Daoy (cell line): ENCODE measurements around the gene ZSWIM6. TPM values are rescaled to one million over a fixed set of nuclear protein-coding genes. Genes with fewer than 3 reads are reported as not detected.

ENCODE experiments used
- DNase-seq: peaks from one replicate; pipeline ENCODE4 v3.0.0-alpha.2; 2015; ENCODE audit warnings: low read depth
- total RNA-seq: library from RNA; depleted of rRNA; stranded (reverse); fragments of >200 nt; shearing (Covaris generic); gene quantifications from 2 replicates; pipeline ENCODE4 v1.2.3, GENCODE V29; 2014

The ZSWIM6 gene
- total RNA-seq, 1 experiment from 2014 or later: 3.6 TPM

DNA sequence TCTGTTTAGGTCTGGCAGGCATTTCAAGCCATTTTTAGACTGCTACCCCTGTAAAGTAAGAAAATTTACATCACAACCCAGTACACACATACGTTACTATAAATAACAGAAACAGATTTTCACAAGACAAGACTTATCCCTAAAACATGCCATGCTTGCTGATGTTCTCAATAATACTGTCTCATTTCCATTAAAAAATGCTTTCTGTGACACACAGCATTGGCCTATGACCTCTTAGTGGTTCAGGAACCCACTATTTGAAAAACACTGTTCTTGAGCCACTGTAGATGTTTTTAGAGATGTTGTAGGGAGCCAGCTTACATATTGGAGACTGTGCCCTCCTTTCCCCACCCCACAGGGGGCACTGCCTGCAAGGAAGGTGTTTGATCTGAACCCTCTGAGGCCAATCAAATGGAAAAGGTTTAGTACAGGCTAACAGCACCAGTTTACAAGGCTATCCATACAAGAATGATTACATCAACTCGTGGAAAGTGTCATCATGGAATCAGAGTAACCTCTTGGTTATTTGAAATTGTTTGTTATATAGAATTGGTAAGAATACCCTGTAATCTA lies 30.8 kb downstream of the ZSWIM6 start:
- DNase-seq: peak; percentile 11

DNA sequence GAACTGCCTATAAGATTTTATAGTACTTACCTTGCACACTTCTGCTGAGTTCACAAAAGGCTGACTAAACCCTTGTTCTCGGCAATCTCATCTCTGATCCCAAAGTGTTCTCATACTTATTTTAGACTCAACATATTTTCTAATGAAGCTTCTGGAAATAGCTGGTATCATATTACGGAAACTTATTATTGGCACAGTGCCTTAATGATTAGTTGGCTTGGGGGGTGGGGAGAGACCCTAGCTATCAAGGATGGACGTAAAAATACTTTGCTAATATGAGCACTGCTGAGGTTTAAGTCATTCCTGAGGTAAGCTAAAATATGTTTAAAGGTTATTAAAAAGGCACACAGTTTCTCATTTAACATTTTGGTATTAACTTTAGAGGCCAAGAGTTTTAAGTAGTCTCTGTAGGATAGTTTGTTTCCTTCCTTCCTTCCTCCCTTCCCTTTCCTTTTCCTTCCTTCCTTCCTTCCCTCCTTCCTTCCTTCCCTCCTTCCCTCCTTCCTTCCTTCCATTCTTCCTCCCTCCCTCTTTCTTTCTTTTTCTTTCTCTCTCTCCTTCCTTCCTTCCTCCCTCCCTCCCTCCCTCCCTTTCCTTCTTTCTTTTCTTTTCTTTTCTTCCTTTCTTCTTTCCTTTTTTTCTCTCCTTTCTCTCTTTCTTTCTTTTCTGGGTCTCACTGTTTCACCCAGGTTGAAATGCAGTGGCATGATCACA lies 31.5 kb downstream of the ZSWIM6 start:
- no peak for DNase-seq

DNA sequence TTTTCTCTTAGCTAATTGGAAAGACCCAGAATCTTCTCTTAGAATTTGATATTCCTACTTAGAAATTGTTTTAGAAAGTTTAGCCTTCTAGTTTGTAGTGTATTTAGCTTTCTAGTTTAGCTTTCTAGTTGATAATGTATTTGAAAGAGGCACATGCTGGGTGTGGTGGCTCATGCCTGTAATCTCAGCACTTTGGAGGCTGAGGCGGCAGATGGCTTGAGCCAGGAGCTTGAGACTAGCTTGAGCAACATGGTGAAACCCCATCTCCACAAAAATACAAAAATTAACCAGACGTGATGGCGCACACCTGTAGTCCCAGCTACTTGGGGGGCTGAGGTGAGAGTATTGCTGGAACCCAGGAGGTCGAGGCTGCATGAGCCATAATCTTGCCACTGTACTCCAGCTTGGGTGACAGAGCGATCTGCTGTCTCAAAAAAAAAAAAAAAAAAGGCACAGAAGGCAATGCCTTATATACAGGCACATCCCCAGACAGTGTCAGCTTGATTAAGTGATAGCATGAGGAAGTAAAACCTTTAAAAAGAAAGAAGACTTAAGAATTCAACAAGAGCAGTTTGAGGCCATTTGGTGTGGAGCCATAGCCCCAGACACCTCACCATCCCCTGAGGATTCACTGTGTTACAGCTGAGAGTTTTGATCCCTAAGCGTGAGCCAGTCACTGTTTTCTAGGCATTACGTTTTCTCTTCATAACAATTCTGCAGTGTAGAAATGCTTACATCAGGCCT lies 34.6 kb downstream of the ZSWIM6 start:
- DNase-seq: no peak

DNA sequence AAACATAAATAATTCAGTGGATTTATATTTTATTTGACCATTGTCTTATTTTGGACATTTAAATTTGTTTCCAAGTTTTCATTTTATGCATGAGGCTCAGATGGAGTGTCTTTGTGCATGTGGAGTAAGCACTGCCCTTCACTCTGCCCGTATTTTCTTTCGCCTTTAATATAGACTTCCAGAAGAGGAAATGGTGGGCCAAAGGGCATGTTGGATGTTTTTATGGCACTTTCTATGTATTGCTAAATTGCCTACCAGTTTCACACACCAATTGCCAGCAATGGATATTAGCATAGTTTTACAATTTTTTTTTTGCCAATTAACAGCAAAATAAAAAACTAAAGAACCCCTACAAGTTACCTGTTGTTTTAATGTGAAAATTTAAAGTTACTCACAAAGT lies 38.4 kb downstream of the ZSWIM6 start:
- no peak for DNase-seq

DNA sequence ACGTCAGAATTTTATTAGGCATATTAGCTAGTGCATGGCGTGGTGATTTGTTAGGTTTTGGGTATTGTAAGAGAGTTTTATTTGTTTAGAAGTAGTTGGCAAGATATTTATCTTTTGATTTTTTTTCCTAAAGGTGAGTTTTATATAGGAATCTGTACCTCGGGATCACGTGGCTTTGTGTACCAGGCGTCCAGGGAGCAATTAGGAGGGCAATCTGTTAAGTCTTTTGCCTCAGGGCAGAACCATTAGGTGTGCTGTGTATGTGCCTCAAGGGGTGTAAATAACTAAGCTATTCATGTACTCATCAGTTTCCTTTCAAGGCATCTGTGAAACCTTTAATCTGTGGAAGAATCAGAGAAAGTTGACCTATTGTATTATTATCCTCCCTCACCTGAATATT lies 39.4 kb downstream of the ZSWIM6 start:
- DNase-seq: no peak

DNA sequence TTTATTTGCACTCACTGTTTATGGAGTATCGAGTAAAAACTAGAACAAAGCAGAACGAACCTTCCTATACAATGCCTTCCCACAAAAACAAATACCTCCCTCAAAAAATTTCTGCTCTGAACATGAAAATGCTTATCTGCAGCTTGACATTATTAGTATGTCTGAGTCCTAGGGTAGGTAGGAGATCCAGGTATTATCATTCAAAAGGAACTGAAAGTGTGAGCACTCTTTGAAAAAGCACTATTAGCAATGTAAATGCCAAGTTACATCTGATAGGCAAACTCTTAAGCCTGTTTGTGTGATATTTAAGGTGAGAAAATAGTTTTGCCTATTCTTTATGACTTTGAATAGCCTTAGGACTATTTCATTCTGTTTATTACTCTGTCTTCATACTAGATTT lies 47.6 kb downstream of the ZSWIM6 start:
- DNase-seq: no peak

DNA sequence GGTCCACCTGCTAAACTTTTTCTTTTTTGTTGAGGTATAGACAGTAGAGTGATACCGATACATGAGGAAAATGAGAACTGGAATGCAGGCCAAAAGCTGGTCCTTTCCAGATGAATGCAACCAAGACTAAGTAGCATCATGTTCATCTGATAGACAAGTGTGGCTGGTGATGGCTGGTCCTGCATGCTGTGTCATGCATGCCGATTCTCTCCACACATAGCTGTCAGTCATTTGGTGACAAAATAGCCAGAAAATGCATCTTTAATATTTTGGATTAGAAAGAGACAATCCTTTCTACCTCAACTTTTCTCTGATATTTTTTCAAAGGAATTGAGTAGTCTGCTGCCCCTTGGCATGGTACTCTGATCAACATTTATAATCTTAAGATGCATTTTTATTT lies 49.9 kb downstream of the ZSWIM6 start:
- DNase-seq: no peak

DNA sequence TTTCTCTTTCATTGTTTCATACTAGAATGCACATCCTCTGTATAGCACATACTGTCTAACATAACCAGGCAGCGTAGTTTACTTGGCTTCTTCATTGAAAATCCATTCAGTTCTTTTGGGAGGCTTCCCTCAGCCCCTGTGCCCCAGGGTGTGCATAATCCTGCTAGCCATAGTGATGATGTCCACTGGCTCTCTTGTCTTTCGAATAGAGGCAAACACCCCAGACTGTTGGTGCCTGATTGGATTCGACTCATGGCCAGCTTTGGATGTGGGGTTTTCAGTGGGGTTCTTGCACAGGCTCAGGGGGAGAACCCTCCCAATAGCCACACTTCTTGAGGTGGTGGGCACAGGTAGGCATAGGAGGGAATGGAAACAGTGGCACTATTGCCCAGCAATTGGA lies 53.6 kb downstream of the ZSWIM6 start:
- DNase-seq: no peak

DNA sequence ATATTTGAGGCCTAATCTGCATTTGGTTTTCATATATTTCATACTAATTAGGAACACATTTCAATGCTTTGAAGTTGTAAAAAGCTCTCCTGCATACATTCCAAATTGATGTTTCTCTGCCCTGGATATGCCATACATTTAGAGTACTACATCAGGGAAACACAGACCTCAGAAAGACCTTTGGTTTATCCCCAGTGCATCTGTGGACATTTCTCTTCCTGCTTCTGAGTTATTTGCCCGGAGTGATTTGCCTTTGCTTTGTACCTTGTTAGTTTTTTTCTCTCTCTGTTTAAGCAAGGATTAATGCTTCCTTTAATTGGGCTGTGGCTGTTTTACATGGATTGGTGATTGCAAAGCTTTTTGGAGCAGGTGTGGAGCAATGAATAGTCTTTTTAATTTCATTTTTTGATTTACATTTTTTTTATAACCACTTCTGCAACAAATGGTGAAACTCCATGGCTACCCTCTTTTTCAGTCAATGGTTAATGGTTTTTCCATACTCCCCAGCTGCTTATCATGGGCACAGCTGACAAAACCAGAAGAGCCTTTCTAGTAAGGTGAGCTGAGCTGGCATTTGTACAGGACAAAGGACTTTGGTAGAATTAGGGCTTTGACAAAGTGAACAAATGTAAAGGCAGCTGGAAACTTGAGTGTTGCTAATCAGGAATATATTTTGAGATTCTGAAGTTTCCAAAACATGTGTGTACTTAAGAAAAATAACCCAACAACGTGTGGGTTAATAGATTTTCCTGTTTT lies 54.2 kb downstream of the ZSWIM6 start:
- DNase-seq: no peak

DNA sequence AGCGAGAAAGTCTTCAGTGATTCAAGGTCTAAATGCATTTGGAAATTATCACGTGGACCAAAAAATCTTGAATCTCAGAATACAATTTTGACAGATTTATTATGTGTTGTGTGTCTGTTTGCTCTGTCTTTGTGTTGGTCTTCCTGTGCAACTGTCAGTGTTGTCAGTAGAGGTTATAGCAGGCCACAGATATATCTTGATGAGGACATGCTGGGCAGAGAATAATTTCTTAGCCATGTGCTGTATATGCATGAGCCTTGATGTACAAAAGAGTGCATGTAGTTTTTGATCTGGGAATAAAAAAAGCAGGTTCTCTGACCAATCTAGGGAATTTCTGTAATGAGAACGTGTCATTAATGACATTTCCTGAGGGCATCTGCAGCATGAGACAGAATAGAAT lies 57.6 kb downstream of the ZSWIM6 start:
- DNase-seq: no peak

DNA sequence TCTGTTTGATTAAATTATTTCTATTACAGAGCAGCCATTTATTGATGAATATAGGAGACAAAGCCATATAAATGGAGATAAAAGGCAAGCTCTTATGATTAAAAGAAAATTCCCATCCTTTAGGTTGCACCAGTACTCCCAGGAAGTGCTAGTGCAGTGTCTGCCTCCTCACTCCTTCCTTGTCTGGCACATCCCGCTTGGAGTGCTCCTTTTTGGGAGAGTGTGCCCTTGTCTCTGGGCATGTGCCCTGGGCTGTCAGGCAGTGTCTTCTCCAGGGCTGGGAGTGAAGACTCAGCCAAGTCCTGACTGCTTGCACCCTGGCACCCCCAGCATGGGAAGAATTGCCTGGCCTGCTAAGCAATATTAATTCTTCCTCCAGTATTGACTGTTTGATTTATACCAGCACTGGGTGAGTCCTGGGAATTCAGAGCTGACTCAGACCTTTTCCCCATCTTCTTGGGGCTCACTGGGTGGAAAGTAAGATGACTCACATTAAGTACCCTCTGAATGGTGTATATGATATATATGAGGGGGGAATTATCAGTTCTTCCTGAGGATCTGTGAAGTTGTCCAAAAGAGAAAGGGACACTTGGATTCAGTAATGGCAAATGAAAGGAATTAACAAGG lies 62.1 kb downstream of the ZSWIM6 start:
- peak; percentile 37 for DNase-seq

DNA sequence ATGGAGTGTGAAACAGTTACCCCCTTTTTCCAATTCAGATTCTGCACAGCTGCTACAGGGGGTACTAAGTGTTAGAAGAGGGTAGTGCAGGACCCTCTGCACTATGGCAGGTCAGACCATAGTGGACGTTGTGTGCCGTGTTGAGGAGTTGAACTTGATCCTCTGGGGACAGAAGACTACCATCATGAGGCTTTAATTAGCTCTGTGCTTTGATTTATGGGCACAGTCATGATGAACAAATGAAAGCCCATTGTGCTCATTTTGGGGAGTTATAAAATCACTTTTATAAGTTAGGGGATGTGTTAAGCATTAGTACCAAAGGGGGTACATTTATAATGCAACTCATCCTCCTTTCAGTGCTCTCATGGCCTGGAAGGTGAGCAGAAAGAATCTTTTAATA lies 62.7 kb downstream of the ZSWIM6 start:
- no peak for DNase-seq

DNA sequence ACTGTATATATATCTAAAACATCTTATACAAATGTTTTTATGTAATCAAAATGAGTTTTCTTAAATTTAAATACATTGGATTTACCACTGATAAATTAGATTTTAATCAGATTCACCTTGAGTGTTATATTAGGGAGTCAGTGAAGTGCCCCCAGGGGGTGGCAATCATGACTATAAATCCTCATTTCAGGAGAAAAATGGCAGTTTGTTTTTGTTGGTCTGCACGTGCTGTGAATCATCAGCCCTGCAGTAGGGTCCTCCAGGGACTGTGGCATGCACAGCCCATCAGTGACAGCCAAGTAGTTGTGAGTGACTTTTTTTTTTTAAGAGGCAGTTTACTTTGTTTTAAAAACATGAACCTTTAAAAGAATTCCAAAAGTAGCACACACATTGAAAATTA lies 65.2 kb downstream of the ZSWIM6 start:
- DNase-seq: peak; percentile 18

DNA sequence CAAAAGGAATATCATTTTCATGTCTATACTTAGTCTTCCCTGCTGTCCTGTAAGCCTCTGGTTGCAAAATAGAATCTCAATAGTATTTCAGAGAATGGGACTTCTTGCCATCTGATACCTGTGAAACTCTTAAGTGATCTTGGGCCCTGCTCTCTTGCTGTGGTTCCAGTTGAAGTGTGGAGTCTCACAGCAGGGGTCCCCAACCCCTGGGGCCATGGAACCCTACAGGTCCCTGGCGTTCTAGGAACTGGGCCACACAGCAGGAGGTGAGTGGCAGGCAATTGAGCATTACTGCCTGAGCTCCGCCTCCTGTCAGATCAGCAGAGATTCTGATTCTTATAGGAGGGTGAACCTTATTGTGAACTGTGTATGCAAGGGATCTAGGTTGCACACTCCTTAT lies 65.9 kb downstream of the ZSWIM6 start:
- no peak for DNase-seq

DNA sequence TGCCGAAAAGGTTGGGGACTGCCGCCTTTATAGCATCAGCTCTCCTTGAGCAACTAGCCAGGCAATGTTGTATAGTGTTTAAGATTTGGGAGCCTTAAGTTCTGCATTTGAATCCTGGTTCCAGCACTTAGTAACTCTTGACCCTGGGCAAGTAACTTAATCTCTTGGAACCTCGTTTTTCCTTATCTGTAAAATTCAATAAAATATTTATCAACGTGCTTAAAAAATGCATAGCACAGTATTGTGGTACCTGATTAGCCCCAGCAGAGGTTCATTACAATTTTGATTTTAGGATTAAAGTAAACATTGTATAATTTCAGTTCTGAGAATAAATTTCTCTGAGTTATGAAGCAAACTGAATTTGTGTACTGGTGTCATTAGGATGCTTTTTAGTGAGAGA lies 66.4 kb downstream of the ZSWIM6 start:
- no peak for DNase-seq

DNA sequence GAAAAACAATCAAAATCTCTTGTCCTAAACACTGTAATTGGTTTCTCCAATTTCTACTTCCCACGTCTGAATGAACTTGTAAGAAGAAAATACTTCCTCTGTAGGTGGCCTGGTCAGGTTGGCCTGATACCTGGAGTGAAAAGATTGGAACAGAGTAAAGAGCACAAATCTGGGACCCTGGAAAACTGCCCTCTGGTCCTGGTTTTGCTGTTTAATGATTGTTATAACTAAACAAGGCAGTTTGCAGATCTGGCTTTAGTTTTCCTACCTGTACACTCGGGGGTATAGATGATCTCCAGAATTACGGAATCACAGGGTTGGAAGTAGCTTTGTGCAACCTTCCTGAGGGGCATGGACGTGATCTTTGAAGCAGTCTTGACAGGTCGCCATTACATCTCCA lies 67.6 kb downstream of the ZSWIM6 start:
- no peak for DNase-seq

DNA sequence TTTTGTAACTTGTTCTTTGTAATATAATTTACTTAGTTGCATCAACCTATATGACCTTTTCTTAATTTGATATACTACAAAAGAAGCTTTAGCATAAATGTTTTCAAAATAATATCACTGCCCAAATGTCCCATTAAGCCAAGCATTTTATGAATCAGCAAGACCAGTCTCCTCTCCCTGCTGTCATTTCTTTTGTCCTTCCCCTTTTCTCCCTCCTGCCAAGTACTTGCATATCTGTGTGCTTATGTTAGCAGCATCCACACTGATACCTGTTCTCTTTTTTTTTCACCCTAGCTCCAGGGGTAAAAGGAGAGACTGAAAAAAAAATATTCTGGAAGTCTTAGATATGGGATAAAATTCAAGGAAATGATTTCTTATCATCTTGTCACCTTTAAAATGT lies 69.7 kb downstream of the ZSWIM6 start:
- peak; percentile 31 for DNase-seq

DNA sequence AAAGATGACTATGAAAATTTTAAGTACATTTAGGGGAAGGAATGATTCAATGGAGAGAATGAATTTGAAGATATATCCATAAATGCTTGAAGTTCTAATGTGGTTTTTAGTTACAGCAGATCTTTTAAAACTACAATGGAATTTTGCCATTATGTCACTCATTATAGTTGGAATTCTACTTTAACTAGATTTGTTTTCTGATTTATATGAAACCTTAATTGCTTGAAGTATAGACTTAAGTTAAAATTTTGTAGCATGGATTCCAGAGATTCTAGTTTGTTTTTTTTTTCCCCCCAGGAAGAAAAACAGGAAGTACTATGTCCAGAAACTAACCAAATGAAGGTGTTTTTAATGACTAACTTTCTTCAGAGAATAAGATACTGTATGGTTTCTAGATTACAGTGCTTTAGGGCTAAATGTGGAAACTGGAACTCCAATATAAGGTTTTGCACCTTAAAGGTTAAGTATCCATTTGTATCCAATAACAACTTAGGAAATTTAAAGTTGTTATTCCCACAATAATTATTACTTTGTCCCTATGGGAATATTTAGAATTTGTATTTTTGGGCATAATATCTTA lies 70.3 kb downstream of the ZSWIM6 start:
- DNase-seq: no peak

DNA sequence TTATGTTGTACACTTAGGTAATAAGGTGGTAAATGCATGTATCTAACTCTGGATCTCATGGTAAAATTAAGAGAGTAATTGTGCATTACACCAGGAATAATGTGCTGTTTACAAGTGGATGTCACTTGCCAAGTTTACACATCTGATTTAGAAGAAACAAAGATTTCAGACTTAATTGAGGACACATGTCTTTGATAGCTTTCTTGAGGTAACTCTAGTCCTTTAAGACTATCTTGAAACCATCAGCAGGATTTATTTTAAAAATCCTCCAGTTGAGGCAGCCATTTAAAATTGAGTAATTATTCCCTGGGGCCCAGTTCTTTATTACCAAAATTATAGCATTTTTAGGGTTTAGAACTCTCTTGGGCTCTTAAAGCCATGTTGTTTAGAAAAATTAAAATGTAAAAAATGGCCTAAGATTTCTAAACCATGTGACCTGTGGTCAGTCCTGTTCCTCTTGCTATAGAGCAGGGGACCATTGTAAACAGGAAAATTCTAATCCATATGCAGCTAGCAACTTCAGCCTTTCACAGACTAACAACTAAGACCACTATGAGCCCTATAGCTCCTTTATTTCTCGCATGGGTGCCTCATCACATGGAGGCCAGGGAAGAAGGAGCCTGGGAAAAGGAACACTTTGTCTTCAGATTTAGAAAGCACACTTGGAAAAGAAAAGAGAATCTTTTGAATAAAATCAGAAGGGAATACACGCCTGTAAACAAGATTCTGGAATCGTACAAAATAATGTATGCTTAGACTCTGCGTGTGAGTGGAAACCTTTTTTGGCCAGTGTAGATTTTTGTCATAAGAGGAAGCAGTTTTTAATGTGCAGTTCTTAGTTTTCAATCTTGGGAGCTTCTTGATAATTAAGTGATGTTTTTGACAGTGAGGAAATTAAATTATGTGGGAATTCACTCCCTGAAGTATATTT lies 71.2 kb downstream of the ZSWIM6 start:
- DNase-seq: no peak

DNA sequence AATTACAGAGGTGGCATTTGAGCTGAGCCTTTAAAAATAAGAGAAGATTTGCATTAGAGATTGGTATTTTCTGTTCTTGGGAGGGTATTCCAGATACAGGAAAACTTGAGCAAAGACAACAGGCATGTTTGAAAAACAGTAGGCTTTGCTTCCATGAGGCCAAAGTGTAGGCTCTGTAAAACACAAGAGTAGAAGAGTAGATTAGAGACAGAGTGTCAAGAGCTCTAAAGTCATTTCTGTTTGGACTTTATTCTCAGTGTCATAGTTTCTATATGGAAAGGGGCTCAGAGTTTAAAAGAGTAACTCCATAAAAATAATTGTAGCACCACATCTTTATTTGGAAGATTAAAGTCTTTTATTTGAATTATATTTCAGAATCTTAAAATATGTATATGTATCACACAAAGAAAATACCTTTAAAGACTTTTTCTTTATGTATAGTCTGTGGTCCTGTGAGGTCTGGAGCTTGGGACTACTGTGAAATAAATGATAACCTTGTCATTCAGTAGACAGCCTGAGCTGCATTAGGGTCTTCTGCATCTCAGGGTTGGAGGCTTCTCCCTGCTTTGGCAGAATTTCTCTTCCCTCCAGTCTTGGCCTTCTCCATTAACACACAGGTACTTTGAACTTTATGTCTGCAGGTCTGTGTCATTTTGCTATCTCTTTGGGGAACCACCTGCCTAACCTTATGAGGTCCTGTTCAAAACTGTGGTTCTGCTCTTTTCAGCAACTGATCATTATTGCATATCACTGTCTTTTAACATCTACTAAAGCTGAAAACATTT lies 73.6 kb downstream of the ZSWIM6 start:
- DNase-seq: no peak
